Motor neuron (in vitro differentiated cells): Measurements from ENCODE around the gene UBE3C. TPM values are rescaled to one million over a fixed set of nuclear protein-coding genes. Genes with fewer than 3 reads are reported as not detected.
"Not testable (repeated sequence)": the region's sequence is repeated elsewhere in the genome, so short reads cannot be mapped to it uniquely, and the experiment has no call there.

Experiments
- ATAC-seq, 8 experiments: fragments of 200-7000 bp; cut with Tn5 transposase; replicated peaks in 6 of 8; 2 replicates each; pipeline ENCODE4 v1.8.0; 2021; ENCODE audit warnings: mild to moderate bottlenecking in 8 of 8, moderate library complexity in 8 of 8
- H3K27ac ChIP-seq, 2 donors: fragments of 250-450 bp; sonication (Bioruptor Pico); 2 replicates each; pipeline ENCODE4 v1.9.0; 2021; ENCODE audit warnings: antibody characterized with exemption in 2 of 2, mild to moderate bottlenecking in 2 of 2, moderate library complexity in 1 of 2
- H3K4me1 ChIP-seq, 2 donors: fragments of 250-450 bp; sonication (Bioruptor Pico); replicated peaks in 1 of 2; 2 replicates each; pipeline ENCODE4 v1.6.1; 2021; ENCODE audit warnings: antibody characterized with exemption in 2 of 2, mild to moderate bottlenecking in 2 of 2, moderate library complexity in 1 of 2
- H3K4me3 ChIP-seq, 5 donors: fragments of 250-450 bp; sonication (Bioruptor Pico); 2 replicates each; pipeline ENCODE4 v1.9.0; 2021; ENCODE audit warnings: antibody characterized with exemption in 5 of 5, mild to moderate bottlenecking in 5 of 5, moderate library complexity in 4 of 5
- WGBS, 10 experiments: fragments of 450-650 bp; shearing (Covaris generic); methylation state at CpG; one replicate each; pipeline ENCODE4 v1.0.0; 2022; 5-methylcytosine and 5-hydroxymethylcytosine counted together
- in situ Hi-C, 9 experiments: fragments of 400-800 bp; cut with MboI; loops; one replicate each; pipeline ENCODE4 v1.15.0; 2021; ENCODE audit warnings: low sequenced_read_pairs in 9 of 9, low pct_unique_long_range_greater_than_20kb in 2 of 9; ENCODE audit not compliant: unreplicated experiment in 9 of 9
- total RNA-seq, 8 experiments: library from RNA; unstranded; fragments of 300-600 nt; gene quantifications; 2 replicates each; pipeline versions ENCODE4 v1.2.3 to v1.2.4, GENCODE V29; 2022

Gene UBE3C
- total RNA-seq, 8 experiments from 2014 or later: 21.8 to 111 (median 34.1) TPM

DNA sequence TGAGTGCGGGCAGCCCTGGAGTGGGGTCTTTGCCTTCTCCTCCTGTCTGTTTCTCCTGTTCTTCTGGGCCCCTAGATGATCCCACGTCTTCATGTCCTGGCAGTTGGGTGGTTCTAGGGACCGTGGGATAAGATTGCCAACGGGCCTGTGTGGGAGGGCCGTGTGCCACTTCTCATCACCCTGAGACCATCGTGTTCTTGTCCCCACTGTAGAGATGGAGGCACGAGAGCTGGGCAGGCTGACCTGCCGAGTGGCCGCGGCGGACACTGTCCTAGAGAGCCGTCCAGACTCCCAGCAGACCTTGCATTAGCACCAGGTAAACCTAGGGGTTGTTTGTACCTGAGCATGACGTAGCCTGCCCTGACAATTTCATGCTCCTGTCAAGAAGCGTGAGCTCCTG, 18.5 kb upstream of the UBE3C start:
- Histone ChIP-seq H3K27ac (no peak overlapping the region), H3K4me1 (peaks cover 3 to 4% of the 10 kb centered on the region in 2 donors), H3K4me3 (no peak overlapping the region)
- in situ Hi-C loops: no loop called here
- 40 to 100% (median 92%) methylated on average over 1 to 10 of the region's 14 CpGs; no CpG with 5 or more reads in 3 of the 10 experiments for WGBS, 10 experiments
- ATAC-seq: no peak

DNA sequence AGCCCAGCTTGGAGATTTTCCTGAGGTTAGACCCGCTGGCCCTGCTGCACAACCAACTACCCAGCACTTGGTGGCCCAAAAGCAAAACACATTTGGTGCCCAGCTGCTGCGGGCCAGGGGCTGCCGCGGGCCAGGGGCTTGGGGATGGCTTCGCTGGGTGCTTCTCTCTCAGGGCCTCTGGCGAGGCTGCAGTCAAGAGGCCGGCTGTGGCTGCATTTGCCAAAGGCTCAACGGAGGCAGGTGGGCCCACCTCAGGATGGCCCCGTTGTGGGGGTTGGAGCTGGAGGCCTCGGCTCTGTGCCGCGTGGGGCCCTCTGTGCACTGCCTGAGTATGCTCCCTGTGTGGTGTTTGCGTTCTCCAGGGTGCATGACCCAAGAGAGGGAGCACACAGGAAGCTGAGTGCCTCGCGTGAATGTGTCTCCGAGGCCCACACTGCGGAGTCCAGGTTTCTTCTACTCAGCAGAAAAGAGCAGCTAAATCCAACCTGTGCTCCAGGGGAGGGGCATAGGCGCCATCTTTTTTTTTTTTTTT, 17.5 kb upstream of the UBE3C start:
- H3K4me1 ChIP-seq: peaks cover 4 to 7% of the 10 kb centered on the region in 2 donors
- no peak overlapping the region for H3K4me3 ChIP-seq
- H3K27ac ChIP-seq: no peak overlapping the region
- ATAC-seq: no peak
- WGBS, 10 experiments: 80 to 100% (median 96%) methylated on average over 1 to 6 of the region's 18 CpGs; no CpG with 5 or more reads in 4 of the 10 experiments
- in situ Hi-C loops: no loop called here

DNA sequence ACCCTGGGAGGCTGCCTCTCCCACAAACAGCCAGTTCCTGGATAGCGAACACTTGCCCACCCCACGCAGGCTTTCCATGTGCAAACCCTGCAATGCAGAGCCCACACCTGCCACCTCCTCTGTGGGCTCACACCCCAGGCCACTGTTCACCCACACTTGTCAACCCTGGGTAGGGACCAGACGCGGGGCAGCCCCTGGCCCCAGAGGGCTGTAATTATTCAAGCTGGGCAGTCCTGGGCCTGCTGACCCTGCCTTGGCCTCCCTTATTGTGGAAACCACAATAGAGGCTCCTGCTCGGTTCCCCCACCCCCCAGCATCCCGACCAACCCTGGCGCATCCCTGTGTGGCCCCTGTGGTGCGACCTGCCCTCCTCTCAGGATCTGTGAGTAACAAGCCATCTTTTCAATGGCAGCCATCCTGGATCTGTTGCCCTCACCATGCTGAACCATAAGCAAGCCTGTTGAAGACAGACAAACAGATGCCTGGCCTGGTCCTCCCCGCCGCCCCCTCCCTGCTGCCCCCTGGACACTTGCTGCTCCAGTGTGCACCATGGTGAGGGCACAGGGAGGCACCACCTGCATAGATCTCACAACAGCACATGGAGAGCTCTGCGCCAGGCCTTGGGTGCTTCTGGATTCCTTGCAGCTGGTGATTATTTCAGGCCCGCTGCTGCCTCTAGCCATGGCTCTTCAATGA, 15.8 kb upstream of the UBE3C start:
- peaks cover 4 to 7% of the 10 kb centered on the region in 2 donors for H3K4me1 ChIP-seq
- H3K4me3 ChIP-seq: no peak overlapping the region
- in situ Hi-C loops: no loop called here
- 78 to 100% (median 79%) methylated on average over 1 to 4 of the region's 12 CpGs; no CpG with 5 or more reads in 6 of the 10 experiments for WGBS, 10 experiments
- H3K27ac ChIP-seq: no peak overlapping the region
- ATAC-seq: peak in 1 of 8 experiments; percentile 12

DNA sequence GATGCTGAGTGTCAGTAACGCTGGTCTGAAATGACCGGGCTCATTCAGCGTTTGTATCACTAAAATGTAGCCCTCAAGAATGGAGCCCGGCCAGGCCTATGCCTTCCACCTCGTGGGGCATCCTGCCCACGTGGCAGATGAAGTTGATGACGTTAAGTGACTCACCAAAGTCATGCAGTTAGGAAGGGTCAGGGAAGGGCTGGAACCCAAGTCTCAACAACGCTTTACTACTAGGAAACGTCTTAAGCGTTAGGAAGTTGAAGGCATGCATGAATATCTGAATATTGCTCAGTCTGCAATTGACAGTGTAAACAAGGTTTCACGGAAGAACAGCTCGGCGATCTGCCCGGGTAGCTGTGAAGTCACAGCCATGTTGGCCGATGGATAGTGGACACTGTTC, 14.0 kb upstream of the UBE3C start:
- 34 to 100% (median 83%) methylated on average over 1 to 8 of the region's 15 CpGs; no CpG with 5 or more reads in 1 of the 10 experiments for WGBS, 10 experiments
- no peak for ATAC-seq
- in situ Hi-C loops: loop anchor here in 2 of 9 experiments (25.0 kb wide), 2 partner anchors 87 to 162 kb away; no protein-coding TSS in a partner anchor
- no peak overlapping the region for H3K4me3 ChIP-seq
- H3K27ac ChIP-seq: no peak overlapping the region
- H3K4me1 ChIP-seq: peaks cover 4 to 7% of the 10 kb centered on the region in 2 donors

DNA sequence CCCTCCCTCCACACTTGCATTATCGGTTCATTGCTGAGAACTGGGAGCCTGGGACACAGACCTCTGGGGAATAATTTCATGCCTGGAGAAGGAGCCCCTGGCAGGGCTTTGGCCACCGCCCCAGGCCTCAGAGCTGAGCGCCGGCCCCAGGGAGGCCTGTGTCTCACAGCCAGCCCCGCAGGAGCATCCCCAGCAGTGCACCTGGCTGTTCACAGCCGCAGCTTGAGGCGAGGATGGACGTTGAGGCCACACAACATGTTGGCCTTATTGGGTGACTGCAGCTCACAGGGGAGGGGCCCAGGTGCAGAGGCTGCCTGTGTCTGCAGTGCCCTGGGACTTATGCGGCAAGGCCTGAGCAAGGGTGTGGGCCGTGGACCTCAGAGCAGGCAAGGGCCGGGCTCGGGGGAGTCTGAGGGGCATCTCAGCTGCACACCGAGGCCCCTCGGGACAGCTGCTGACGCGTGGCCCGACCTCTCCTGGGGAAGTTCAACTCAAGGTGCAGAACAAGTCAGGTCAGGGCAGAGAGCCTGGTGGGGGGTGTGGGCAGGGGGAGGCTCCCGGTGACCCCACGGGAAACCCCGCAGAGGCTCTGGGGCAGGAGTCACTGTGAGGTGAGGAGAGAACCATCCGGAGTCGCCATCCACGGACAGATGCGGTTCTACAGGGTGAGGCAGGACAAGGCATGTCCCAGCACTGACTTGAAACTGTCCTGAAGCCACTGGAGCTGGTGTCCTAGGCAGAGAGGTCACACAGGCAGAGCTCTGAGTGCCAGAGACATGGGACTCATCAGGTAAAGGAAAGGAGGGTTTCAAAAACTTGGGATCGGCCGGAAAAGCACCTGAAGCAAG, 13.1 kb upstream of the UBE3C start:
- Histone ChIP-seq H3K4me3 (no peak overlapping the region), H3K4me1 (peaks cover 4 to 7% of the 10 kb centered on the region in 2 donors), H3K27ac (no peak overlapping the region)
- ATAC-seq: peak in 2 of 8 experiments; percentile 26 to 36
- whole genome bisulfite sequencing, 10 experiments: 62 to 100% (median 90%) methylated on average over 2 to 3 of the region's 26 CpGs; no CpG with 5 or more reads in 6 of the 10 experiments
- in situ Hi-C loops: loop anchor here in 2 of 9 experiments (25.0 kb wide), 2 partner anchors 88 to 163 kb away; no protein-coding TSS in a partner anchor

DNA sequence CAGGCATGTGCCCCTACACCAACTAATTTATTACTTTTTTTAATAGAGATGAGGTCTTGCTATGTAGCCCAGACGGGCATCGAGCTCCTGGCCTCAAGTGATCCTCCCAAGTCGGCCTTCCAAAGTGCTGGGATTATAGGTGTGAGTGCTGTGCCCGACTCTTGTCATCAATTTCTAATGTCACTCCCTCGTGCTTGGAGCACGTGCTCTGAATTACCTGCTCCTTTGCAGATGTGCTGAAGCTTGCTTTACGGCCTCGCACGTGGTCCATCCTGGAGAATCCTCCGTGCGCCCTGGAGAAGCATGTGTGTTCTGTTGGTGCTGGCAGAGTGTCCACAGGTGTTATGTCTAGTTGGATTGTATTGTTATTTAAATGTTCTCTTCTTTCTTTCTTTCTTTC, 11.8 kb upstream of the UBE3C start:
- no peak for ATAC-seq
- in situ Hi-C loops: loop anchor here in 2 of 9 experiments (25.0 kb wide), 2 partner anchors 90 to 165 kb away; no protein-coding TSS in a partner anchor

DNA sequence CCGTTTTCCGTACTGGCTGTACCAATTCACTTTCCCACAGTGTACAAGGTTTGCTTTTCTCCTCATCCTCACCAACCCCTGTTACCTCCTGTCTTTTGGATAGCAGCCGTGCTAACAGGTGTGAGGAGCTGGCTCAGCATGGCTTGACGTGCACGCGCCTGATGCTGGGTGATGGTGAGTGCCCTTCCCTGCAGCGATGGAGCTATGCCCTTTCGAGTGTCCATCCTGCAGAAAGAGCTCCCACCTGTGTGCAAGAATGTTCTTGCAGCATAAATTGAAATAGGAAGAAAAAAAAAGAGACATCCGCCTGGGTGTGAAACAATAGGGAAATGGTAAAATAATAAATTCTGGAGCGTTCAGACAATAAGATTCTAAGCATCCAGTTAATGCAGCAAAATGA, 9.5 kb upstream of the UBE3C start:
- Histone ChIP-seq H3K4me3 (no peak overlapping the region), H3K4me1 (peaks cover 0 to 4% of the 10 kb centered on the region in 2 donors), H3K27ac (no peak overlapping the region)
- WGBS, 10 experiments: 50 to 100% (median 80%) methylated on average over 1 to 10 of the region's 10 CpGs
- no peak for ATAC-seq
- in situ Hi-C loops: loop anchor here in 2 of 9 experiments (25.0 kb wide), 2 partner anchors 92 to 167 kb away; no protein-coding TSS in a partner anchor

More for the DNA sequence above, 11.8 kb upstream of the UBE3C start:
- Histone ChIP-seq H3K4me1 (peaks cover 4 to 7% of the 10 kb centered on the region in 2 donors), H3K27ac (no peak overlapping the region), H3K4me3 (no peak overlapping the region)
- 0 to 100% (median 71%) methylated on average over 1 to 8 of the region's 11 CpGs; no CpG with 5 or more reads in 3 of the 10 experiments for WGBS, 10 experiments

DNA sequence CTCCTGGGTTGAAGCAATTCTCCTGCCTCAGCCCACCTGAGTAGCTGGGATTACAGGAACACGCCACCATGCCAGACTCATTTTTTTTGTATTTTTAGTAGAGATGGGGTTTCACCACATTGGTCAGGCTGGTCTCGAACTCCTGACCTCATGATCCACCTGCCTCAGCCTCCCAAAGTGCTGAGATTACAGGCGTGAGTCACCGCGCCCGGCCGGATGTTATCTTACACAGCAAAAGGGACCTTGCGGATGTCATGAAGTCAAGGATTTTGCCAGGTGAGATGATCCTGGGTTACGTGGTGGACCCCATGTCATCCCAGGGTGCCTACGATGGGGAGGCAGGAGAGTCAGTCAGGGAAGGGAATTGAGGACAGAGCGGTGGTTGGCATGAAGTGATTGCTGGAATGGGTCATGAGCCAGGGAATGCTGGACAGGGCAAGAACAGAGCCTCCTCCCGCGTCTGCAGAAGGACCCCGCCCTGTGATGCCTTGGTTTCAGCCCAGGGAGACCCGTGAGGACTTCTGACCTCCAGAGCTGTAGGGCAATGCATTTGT, 8.7 kb upstream of the UBE3C start:
- in situ Hi-C loops: loop anchor here in 2 of 9 experiments (25.0 kb wide), 2 partner anchors 93 to 168 kb away; no protein-coding TSS in a partner anchor
- WGBS, 10 experiments: 0 to 88% (median 60%) methylated on average over 1 to 8 of the region's 15 CpGs; no CpG with 5 or more reads in 1 of the 10 experiments
- ATAC-seq: no peak
- H3K4me1 ChIP-seq: peaks cover 0 to 4% of the 10 kb centered on the region in 2 donors
- H3K4me3 ChIP-seq: no peak overlapping the region
- no peak overlapping the region for H3K27ac ChIP-seq

DNA sequence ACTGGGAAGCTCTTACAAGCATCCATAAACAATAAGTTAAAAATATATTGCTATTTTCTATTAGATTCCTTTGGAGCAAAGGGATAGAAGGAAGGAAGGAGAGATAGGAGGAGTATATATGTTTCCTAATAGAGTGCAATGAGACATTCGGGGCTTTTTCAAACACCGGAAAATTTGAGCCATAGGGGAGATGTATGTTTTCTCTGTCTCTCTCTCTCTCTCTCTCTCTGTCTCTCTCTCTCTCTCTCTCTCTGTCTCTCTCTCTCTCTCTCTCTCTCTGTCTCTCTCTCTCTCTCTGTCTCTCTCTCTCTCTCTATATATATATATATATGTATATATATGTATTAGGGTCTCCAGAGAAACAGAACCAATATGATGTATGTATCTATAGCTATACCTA, 7.9 kb upstream of the UBE3C start:
- not testable (repeated sequence) for H3K4me1 ChIP-seq, ATAC-seq, H3K4me3 ChIP-seq, H3K27ac ChIP-seq
- 0 to 100% (median 73%) methylated on average over 1 to 2 of the region's 2 CpGs; no CpG with 5 or more reads in 7 of the 10 experiments for WGBS, 10 experiments
- in situ Hi-C loops: loop anchor here in 2 of 9 experiments (25.0 kb wide), 2 partner anchors 94 to 169 kb away; no protein-coding TSS in a partner anchor

DNA sequence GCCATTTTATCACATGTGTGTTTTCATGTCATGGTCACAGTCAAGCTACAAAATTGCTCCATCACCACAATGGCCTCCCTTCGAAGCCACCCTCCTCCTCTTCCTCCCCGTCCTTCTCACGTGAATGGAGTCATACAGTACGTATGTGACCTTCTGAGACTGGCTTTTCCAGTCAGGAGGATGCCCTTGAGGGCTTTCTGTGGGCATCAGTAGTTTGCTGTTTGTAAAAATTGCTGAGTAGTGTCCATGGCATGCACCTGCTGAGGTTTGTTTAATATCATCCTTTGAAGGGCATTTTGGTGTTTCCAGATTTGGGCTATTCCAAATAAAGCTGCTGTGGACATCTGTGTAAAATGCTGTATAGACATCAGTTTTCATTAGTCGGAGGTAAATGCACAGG, 5.9 kb upstream of the UBE3C start:
- in situ Hi-C loops: loop anchor here in 2 of 9 experiments (25.0 kb wide), 2 partner anchors 95 to 170 kb away; no protein-coding TSS in a partner anchor
- Histone ChIP-seq H3K4me1 (peaks cover 0 to 2% of the 10 kb centered on the region in 2 donors), H3K4me3 (no peak overlapping the region), H3K27ac (no peak overlapping the region)
- 0 to 80% (median 70%) methylated on average over 1 to 5 of the region's 5 CpGs; no CpG with 5 or more reads in 3 of the 10 experiments for WGBS, 10 experiments
- ATAC-seq: no peak

DNA sequence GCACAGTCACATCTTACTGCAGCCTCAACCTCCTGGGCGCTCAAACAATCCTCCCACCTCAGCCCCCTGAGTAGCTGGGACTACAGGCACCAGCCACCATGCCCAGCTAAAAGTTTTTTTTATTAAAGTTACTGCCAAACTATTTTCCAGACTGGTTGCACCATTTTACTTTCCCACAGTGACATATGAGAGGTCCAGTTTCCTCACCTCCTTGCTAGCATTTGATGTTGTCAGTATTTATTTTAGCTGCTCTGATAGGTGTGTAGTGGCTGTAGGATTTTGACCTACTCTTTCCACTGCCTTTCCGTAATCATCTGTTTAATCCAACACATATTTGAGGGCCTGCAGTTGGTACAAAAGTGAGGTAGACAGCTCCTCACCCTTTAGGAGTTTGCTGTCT, 5.4 kb upstream of the UBE3C start:
- ATAC-seq: no peak
- H3K27ac ChIP-seq: no peak overlapping the region
- H3K4me1 ChIP-seq: peaks cover 0 to 4% of the 10 kb centered on the region in 2 donors
- WGBS, 10 experiments: 14 to 88% (median 79%) methylated on average over 1 to 2 of the region's 2 CpGs; no CpG with 5 or more reads in 4 of the 10 experiments
- no peak overlapping the region for H3K4me3 ChIP-seq
- in situ Hi-C loops: loop anchor here in 2 of 9 experiments (25.0 kb wide), 2 partner anchors 96 to 171 kb away; no protein-coding TSS in a partner anchor

DNA sequence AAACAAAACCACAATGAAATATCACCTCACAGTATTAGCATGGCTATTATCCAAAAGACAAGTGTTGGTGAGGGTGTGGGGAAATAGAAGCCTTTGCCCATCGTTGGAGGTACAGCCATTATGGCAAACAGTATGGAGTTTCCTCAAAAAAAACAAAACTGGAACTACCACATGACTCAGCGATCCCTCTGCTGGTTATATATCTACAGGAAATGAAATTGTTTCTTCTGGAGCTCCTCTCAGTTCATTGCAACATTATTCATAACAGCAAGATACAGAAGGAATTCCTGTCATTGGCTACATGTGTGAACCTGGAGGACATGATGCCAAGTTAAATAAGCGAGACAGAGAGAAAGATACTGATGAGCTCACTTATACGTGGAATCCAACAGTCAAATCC, 2.4 kb upstream of the UBE3C start:
- 11 to 81% (median 49%) methylated on average over 2 to 4 of the region's 4 CpGs; no CpG with 5 or more reads in 2 of the 10 experiments for WGBS, 10 experiments
- no peak for ATAC-seq
- Histone ChIP-seq H3K27ac (no peak overlapping the region), H3K4me3 (no peak overlapping the region), H3K4me1 (peaks cover 6 to 19% of the 10 kb centered on the region in 2 donors)
- in situ Hi-C loops: loop anchor here in 2 of 9 experiments (25.0 kb wide), 2 partner anchors 99 to 174 kb away; no protein-coding TSS in a partner anchor
